Muscle of back (tissue), 11 donors: Measurements from ENCODE around the gene VAV1. TPM values are rescaled to one million over a fixed set of nuclear protein-coding genes. Genes with fewer than 3 reads are reported as not detected.
"Not testable (repeated sequence)": the region's sequence is repeated elsewhere in the genome, so short reads cannot be mapped to it uniquely, and the experiment has no call there.

Experiments used
- DNase-seq, 3 donors: peaks; one replicate each; pipeline versions ENCODE4 v3.0.0 to v3.0.0-alpha.2; 2013
- polyA plus RNA-seq, 10 donors: library from polyadenylated mRNA; unstranded; fragments of 120-200 nt; gene quantifications; one replicate each; pipeline ENCODE4 v1.2.1, GENCODE V29; 2013; ENCODE audit not compliant: insufficient read length in 10 of 10

Gene VAV1
- polyA plus RNA-seq, 10 donors: 1.6 to 4.8 (median 2.5) TPM

DNA sequence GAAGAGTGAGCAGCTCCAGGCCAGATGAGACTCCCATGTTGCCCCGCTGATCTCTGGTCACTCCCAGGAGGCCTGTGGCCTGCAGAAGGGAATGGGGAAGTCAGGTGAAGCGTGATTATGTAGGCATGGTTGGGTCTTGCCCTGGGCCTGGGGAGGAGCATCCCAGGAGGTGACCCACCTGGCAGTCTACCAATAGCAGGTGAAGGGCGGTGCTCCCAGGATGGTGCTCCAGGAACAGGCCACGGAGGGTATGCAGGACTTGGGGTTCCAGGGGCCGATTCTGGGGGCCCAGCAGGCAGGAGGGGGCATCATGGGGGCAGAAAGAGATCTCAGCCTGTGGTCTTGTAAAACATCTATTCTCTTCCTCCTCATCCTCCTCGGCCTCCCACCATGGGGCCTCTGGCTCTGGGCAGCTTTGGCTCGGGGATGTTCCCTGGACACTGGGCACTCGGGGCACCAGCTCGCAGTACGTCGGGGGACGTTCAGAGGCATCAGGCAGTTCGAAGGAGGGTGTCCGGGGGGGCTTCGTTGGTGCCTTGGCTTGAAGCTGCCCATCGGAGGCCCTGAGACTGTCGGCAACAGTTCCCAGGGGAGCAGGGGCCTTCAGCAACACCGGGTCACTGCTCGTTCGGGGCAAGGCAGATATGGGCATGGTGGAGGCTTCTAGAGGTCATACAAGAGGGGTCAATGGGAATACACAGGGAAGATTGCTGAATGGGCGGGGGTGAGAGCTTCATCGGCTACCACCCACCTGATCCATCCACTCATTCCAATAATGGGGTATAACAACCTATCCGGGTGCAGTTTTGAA is 17.6 kb upstream of the VAV1 start:
- DNase-seq: no peak

DNA sequence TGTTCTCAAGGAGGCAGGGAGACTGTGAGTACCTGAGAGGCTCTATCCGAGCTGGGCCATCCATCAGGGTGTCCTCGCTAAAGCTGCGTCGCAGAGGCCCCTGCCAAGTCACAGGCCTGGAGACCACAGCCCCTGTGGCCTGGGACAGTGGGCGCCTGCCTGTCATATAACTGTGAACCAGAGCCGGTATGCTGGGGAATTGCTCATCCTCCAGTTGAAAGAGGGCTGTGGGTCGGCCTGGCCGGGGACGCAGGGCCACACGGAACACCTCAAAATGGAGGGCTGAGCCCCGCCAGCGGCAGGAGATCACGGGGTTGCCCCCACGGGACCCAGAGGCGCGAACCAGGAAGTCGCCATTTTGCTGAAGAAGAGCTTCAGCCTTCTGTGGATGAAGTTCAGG is 11.9 kb upstream of the VAV1 start:
- no peak for DNase-seq

DNA sequence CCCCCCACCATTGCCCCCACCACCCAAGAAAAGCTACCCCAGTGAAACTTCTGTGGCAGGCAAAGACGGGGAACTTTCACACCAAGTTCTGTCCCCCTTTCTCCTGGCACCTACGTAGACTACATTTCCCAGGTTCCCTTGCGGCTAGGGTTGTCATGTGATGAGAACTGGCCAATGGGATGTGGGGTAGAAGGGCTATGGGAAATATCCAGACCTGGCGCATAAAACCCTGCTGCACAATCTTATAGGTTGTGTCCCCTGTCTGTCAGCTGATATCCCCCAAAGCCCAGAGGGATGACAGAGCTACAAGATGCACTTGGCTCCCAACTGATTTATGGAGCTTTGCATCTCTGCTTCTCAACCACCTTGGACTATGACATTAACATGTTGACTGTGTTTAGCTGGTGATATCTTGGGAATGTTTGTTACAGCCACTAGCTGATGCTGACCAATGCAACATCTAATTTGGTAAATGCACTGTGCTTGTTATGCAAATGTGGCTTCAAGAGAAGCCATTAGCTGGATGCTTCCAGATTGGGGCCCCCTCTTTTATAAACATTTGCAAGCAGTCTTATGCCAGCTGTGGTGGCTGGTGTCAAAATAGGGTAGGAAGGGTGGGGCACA is 11.3 kb upstream of the VAV1 start:
- DNase-seq: no peak

GRCh38 chr19:6762253-6762797 is 10.2 kb upstream of the VAV1 start:
- DNase-seq: not testable (repeated sequence)

DNA sequence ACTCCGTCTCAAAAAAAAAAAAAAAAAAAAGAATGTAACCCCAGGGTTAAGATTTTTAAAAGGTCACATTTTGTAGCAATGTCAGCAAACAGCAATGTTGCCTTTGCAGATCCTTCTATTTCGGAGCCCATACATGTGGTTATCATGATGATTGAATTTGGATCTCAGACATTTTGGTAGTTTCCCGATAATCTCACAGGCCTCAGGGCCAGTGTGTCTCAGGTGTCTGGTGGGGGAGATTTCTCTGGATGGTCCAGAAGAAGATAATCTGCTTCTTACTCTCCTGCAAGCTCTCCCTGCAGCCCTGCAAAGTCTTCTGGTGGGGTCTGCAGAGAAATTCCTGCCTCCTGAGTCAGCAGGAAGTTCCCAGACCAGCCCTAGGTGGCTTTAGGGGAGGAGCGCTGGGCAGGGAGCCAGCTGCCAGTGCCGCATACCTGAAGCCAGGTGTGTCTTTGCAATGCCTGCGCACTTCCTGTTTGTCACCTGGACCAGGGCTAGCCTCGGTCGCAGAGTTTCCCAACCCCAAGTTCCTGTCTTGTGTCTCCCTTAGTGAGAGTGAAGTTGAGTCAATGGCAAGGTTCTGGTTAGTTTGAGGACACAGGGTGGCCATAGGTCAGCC is 6.7 kb upstream of the VAV1 start:
- no peak for DNase-seq

- DNase-seq: no peak
These were observed 6.0 kb upstream of the VAV1 start for GRCh38 chr19:6766357-6767080.

DNA sequence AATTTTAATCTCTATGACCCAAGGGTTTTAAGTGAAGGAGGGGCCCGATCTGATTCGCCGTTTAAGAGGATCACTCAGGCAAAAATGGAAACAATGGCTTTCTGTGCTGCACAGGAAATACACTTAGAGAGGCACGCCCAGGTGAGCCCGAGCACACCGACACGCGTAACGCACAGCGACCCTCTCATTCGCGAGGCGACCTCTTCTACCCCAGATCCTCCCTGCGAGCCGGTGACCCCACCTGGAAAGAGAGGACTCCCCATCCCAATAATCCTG is 5.5 kb upstream of the VAV1 start:
- no peak for DNase-seq

- DNase-seq: no peak
These were observed 4.9 kb upstream of the VAV1 start, which contains the start of gene SH2D3A for GRCh38 chr19:6767357-6768235. Gene SH2D3A, minus strand, starts transcription at chr19:6767435. Its CDS starts 3,687 bp downstream, at chr19:6763748.

DNA sequence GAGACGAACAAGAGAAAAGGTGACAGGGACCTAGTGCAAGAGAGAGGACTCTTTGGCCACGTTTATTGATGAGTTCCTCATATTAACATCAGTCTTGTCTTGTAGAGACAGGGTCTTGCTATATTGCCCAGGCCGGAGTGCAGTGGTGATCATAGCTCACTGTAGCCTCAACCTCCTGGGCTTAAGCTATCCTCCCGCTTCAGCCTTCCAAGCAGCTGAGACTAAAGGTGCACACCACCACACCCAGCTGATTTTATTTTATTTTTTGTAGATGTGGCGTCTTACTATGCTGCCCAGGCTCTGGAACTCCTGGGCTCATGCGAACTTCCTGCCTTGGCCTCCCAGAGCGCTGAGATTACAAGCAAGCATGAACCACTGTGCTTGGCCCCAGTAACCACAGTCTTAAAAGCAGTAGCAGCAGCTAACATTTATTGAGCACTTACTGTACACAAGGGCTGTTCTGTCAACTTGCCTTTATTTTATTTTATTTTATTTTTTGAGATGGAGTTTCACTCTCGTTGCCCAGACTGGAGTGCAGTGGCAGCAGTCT is 4.2 kb upstream of the VAV1 start:
- DNase-seq: no peak

GRCh38 chr19:6769006-6769619 is 3.4 kb upstream of the VAV1 start:
- DNase-seq: no peak

DNA sequence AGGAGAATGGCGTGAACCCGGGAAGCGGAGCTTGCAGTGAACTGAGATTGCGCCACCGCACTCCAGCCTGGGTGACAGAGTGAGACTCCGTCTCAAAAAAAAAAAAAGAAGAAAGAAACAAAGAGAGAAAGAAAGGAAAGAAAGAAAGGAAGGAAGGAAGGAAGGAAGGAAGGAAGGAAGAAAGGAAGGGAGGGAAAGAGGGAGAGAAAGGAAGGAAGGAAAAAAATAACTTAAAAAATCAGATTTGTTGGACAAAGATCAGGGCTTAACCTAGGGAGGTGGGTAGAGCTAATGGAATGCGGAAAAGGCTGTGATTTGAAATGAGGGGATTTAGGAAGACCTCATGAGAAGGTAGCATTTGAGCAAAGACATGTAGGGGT is 870 bp upstream of the VAV1 start:
- DNase-seq: not testable (repeated sequence)

DNA sequence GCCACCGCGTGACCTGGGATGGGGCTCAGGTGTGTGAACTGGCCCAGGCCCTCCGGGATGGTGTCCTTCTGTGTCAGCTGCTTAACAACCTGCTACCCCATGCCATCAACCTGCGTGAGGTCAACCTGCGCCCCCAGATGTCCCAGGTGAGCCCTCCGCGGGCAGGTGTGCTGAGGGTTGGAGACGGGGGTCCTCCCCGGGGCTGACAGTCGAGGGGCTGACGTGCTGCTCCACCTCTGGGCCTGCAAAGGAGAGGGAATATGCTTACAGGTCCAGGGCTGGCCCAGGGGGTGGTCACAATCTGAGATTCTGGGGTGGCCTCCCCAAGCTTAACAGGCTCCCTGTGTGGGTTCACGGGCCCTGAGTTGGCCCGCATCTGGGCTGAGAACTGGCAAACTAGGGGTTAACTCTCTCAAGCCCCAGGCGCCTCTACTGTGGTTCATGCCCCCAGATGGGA is 386 bp downstream of the VAV1 start:
- DNase-seq: no peak

GRCh38 chr19:6773323-6773931 is 919 bp downstream of the VAV1 start:
- DNase-seq: no peak

GRCh38 chr19:6774821-6775707 is 2.6 kb downstream of the VAV1 start:
- DNase-seq: no peak

DNA sequence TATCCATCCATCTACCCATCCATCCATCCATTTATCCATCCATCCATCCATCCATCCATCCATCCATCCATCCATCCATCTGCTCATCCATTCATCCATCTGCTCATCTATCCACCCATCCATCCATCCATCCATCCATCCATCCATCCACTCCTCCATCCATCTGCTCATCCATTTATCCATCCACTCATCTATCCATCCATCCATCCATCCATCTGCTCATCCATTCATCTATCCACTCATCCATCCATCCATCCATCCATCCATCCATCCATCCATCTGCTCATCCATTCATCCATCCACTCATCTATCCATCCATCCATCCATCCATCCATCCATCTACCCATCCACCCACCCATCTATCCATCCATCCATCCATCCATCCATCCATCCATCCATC is 3.5 kb downstream of the VAV1 start:
- DNase-seq: not testable (repeated sequence)

DNA sequence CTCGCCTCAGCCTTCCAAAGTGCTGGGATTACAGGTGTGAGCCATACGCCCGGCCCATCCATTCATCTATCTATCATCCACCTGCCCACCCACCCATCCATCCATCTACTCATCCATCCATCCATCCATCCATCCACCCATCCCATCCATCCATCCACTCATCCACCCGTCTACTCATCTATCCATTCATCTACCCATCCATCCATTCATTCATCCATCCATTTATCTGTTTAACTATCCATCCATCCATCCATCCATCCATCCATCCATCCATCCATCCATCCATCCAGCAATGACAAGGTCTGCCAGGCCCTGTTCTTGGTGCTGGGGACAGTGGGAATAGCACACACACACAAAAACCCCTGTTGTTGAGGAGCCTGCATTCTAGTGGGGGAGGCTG is 4.5 kb downstream of the VAV1 start:
- no peak for DNase-seq

- DNase-seq: no peak
These were observed 4.9 kb downstream of the VAV1 start for GRCh38 chr19:6777434-6777833.

- no peak for DNase-seq
These were observed 5.9 kb downstream of the VAV1 start for GRCh38 chr19:6778386-6778785.

- DNase-seq: no peak
These were observed 6.7 kb downstream of the VAV1 start for GRCh38 chr19:6779206-6779605.
